ENCODE results near the gene VEGFC. TPM values are rescaled to one million over a fixed set of nuclear protein-coding genes. Genes with fewer than 3 reads are reported as not detected.

The VEGFC gene
- total RNA-seq, 2 donors from 2014 or later = 0.60 to 0.95 TPM

DNA sequence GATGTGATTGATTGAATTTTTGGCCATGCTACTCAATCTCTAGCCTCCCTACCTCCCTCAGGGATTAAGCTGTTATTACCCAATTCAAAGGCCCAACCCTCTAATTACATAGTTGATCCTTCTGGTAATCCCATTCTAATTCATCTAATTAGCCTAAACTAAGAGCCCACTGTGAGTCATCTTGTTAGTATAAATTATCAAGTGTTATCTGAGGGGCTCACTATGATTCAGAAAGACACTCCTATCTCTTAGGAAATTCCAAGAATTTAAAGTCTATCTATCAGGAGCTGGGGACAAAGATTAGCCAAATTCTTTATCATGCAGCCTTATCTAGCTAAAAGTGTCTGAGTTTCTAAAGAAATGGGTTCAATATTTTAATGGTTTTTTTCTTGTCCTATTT lies 32.9 kb upstream of the VEGFC start:
- TF ChIP-seq, protein P1, sequence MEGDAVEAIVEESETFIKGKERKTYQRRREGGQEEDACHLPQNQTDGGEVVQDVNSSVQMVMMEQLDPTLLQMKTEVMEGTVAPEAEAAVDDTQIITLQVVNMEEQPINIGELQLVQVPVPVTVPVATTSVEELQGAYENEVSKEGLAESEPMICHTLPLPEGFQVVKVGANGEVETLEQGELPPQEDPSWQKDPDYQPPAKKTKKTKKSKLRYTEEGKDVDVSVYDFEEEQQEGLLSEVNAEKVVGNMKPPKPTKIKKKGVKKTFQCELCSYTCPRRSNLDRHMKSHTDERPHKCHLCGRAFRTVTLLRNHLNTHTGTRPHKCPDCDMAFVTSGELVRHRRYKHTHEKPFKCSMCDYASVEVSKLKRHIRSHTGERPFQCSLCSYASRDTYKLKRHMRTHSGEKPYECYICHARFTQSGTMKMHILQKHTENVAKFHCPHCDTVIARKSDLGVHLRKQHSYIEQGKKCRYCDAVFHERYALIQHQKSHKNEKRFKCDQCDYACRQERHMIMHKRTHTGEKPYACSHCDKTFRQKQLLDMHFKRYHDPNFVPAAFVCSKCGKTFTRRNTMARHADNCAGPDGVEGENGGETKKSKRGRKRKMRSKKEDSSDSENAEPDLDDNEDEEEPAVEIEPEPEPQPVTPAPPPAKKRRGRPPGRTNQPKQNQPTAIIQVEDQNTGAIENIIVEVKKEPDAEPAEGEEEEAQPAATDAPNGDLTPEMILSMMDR (conservative IDR thresholded peaks at IDR 0.05) = no peak
- Histone ChIP-seq H3K9ac (ENCODE audit: extremely low read depth, low read length, poor library complexity, severe bottlenecking) (no peak overlapping the region), H3K36me3 (ENCODE audit: control insufficient read depth, insufficient read depth, low read length) (no peaks in the 10 kb centered on the region), H3K4me1 (ENCODE audit: control insufficient read depth, insufficient read depth, low read length) (no peaks in the 10 kb centered on the region), H3K9me3 (ENCODE audit: control insufficient read depth, low read length) (peaks cover 9% of the 10 kb centered on the region), H3K4me3 (ENCODE audit: low read length) (no peak overlapping the region), H3K27me3 (ENCODE audit: control insufficient read depth, insufficient read depth, low read length, poor library complexity, severe bottlenecking) (no peaks in the 10 kb centered on the region), H3K27ac (ENCODE audit: low read depth, low read length) (no peak overlapping the region)
- no peak overlapping the region for H3K4me3 Mint-ChIP-seq
- no peak for DNase-seq
- no peaks in the 10 kb centered on the region for H3K4me1 Mint-ChIP-seq
- no peak overlapping the region for H3K27ac Mint-ChIP-seq
- H3K36me3 Mint-ChIP-seq (ENCODE audit: low read depth) = no peaks in the 10 kb centered on the region
- peaks cover 9% of the 10 kb centered on the region for H3K9me3 Mint-ChIP-seq
- peaks cover 3% of the 10 kb centered on the region for H3K27me3 Mint-ChIP-seq (ENCODE audit: insufficient read depth)

DNA sequence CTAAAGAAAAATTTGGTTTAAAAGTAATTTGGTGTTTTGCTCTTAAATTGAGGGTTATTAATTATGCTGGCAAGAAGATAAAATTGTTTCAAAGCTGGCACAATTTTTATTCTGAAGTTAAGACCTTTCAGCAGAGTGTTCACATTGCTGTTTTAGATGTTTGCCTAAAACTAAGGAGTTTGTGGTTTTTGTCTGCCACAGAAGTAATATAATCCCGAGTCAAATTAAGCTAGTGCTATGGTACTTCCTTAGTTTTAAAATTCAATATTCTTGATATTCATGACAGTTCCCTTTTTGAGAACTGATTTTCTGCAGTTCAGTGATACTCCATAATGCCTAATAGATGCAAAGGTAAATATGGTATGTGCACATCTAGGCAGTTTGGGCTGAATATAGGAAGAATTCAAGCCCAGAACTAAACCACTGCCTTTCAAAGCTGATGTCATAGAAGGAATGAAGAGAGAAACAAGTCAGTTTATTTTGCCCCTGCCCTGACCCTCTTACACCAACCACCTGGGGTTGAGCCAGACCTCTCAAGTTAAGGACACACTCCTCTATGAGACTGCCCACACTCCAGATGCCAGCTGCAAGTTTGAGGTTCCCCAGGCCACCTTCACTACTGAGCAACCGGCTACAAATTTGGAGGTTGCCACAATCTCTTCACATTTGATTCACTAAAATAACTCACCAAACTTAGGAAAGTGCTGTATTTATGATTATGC lies 32.1 kb upstream of the VEGFC start:
- H3K9me3 Mint-ChIP-seq = peaks cover 9% of the 10 kb centered on the region
- no peaks in the 10 kb centered on the region for H3K36me3 Mint-ChIP-seq (ENCODE audit: low read depth)
- Histone ChIP-seq H3K36me3 (ENCODE audit: control insufficient read depth, insufficient read depth, low read length) (no peaks in the 10 kb centered on the region), H3K4me3 (ENCODE audit: low read length) (peak overlapping the region; percentile 50), H3K4me1 (ENCODE audit: control insufficient read depth, insufficient read depth, low read length) (no peaks in the 10 kb centered on the region), H3K9me3 (ENCODE audit: control insufficient read depth, low read length) (peaks cover 9% of the 10 kb centered on the region), H3K27me3 (ENCODE audit: control insufficient read depth, insufficient read depth, low read length, poor library complexity, severe bottlenecking) (no peaks in the 10 kb centered on the region), H3K27ac (ENCODE audit: low read depth, low read length) (no peak overlapping the region), H3K9ac (ENCODE audit: extremely low read depth, low read length, poor library complexity, severe bottlenecking) (no peak overlapping the region)
- H3K4me3 Mint-ChIP-seq = no peak overlapping the region
- TF ChIP-seq, protein P1 (conservative IDR thresholded peaks at IDR 0.05) = no peak
- no peaks in the 10 kb centered on the region for H3K4me1 Mint-ChIP-seq
- 88% methylated on average over 2 of the region's 2 CpGs; no CpG with 5 or more reads in 1 of the 2 experiments for whole genome bisulfite sequencing, 2 experiments (ENCODE audit: insufficient coverage in 1 of 2, insufficient read length in 1 of 2)
- DNase-seq = no peak
- peaks cover 3% of the 10 kb centered on the region for H3K27me3 Mint-ChIP-seq (ENCODE audit: insufficient read depth)
- no peak overlapping the region for H3K27ac Mint-ChIP-seq

DNA sequence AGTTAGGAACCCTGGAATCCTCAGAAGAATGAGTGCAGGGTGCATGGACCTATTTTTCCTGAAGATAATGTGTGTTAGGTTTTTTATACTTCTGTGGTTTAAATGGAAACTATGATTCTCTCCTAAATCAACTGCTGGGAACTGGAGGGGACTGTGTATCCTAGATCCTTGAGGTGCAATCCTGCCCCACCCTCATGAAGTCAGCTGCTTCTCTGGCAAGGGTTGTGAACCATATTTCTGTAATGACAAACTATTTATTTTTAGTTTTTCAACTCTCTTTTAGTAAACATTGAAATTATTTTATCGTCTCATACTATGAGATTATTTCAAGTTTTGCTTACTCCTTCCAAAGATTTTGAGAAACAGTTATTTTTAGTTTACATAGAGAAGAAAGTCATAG lies 25.8 kb upstream of the VEGFC start:
- WGBS, 2 experiments (ENCODE audit: insufficient coverage in 1 of 2, insufficient read length in 1 of 2) = no CpG with 5 or more reads among the region's 1 CpG
- TF ChIP-seq, protein P1 (conservative IDR thresholded peaks at IDR 0.05) = no peak
- Histone ChIP-seq H3K4me1 (ENCODE audit: control insufficient read depth, insufficient read depth, low read length) (no peaks in the 10 kb centered on the region), H3K27ac (ENCODE audit: low read depth, low read length) (no peak overlapping the region), H3K4me3 (ENCODE audit: low read length) (no peak overlapping the region), H3K27me3 (ENCODE audit: control insufficient read depth, insufficient read depth, low read length, poor library complexity, severe bottlenecking) (no peaks in the 10 kb centered on the region), H3K36me3 (ENCODE audit: control insufficient read depth, insufficient read depth, low read length) (no peaks in the 10 kb centered on the region), H3K9ac (ENCODE audit: extremely low read depth, low read length, poor library complexity, severe bottlenecking) (no peak overlapping the region), H3K9me3 (ENCODE audit: control insufficient read depth, low read length) (no peaks in the 10 kb centered on the region)
- H3K27me3 Mint-ChIP-seq (ENCODE audit: insufficient read depth) = peaks cover 1% of the 10 kb centered on the region
- H3K4me1 Mint-ChIP-seq = no peaks in the 10 kb centered on the region
- H3K9me3 Mint-ChIP-seq = no peaks in the 10 kb centered on the region
- no peak for DNase-seq
- no peak overlapping the region for H3K27ac Mint-ChIP-seq
- no peak overlapping the region for H3K4me3 Mint-ChIP-seq
- H3K36me3 Mint-ChIP-seq (ENCODE audit: low read depth) = no peaks in the 10 kb centered on the region
